ENCODE results near the gene MCL1. TPM values are rescaled to one million over a fixed set of nuclear protein-coding genes. Genes with fewer than 3 reads are reported as not detected.

The MCL1 gene
- total and polyA plus RNA-seq, 10 of the 15 experiments (the other 5 are each of a cell fraction or from before 2014, with no cell fraction given): 18.1 to 148 (median 86.4) TPM

DNA sequence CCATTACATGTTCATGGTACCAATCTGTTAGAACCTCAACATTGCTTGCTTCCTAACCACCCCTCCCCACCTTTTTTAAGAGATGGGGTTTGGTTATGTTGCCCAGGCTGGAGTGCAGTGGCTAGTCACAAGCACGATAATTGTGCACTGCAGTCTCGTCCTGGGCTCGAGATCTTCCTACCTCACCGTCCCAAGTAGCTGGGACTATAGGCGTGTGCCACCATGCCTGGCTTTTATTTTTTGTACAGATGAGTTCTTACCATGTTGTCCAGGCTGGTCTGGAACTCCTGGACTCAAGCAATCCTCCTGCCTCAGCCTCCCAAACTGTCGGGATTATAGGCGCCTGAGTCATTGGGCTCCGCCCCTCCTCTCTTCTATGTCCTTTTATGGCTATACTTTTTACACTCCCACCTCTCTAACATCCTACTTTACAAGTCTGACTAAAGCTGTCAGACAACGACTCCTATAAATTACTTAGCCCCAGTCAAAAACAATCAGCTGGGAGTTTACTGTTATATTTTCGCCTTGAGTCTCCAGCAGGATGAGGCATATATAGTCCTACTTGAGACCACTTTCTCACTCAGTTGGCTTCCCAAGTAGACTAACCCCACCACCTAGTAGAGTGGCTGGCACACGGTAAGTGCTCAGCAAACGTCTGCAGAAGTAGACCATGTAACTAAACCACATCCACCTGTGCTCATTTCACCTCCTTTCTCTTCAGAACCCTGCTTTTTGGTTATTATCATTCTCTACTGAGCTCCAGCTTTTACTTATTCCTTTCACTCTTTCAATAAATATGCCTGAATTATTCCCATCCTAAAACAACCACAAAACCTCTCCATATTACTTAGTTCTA is 36.2 kb upstream of the MCL1 start:
- Histone ChIP-seq H3K4me2 (ENCODE audit: control insufficient read depth, insufficient read depth) (no peak overlapping the region), H3K27ac (ENCODE audit: control insufficient read depth, insufficient read depth) (no peak overlapping the region), H3K9me3 (replicated peaks; ENCODE audit: control insufficient read depth, insufficient read depth, low read length) (no peaks in the 10 kb centered on the region), H4K20me1 (ENCODE audit: control insufficient read depth, insufficient read depth) (no peaks in the 10 kb centered on the region), H2AFZ (ENCODE audit: control insufficient read depth, low read depth, low read length) (no peak overlapping the region), H3K4me3 (no peak overlapping the region), H3K9ac (ENCODE audit: control insufficient read depth, insufficient read depth, low read length) (no peak overlapping the region), H3K27me3 (replicated peaks in 1 of 2; ENCODE audit: control insufficient read depth in 2 of 2, insufficient read depth in 2 of 2, low read length in 1 of 2) (no peaks in the 10 kb centered on the region), H3K4me1 (ENCODE audit: control insufficient read depth, insufficient read depth, low read length) (peaks cover 40% of the 10 kb centered on the region), H3K79me2 (ENCODE audit: control insufficient read depth, insufficient read depth, low read length) (peaks cover 1% of the 10 kb centered on the region), H3K36me3 (ENCODE audit: control insufficient read depth in 2 of 2, insufficient read depth in 2 of 2, low read length in 1 of 2) (peaks cover 2 to 21% of the 10 kb centered on the region in 2 experiments)
- no peak for ATAC-seq
- intact Hi-C loops (cut with micrococcal nuclease; ENCODE audit: unreplicated experiment) (no loop called here), in situ Hi-C loops (cut with MboI) (no loop called here)
- BruUV-seq (replicated peaks): no TSS peak
- no peak for TF ChIP-seq CBX5 (IDR thresholded peaks at IDR 0.05; ENCODE audit: low read depth)
- TF ChIP-seq POLR2A (IDR thresholded peaks at IDR 0.05; ENCODE audit: low read depth, low read length): 0 out of 2 replicates have a peak, but pooled peaks have one; percentile 21
- ChIA-PET POLR2A (interaction anchor here (1.1 to 7.3 kb wide), 6 partner anchors 14 to 51 kb away, joined by 3 to 95 read pairs (median 4); partner anchors contain the start of genes ENSA and MCL1), RAD21 (ENCODE audit: unreplicated experiment) (interaction anchor here (1.2 to 7.0 kb wide), 2 partner anchors 36 to 54 kb away, joined by 5 to 81 read pairs; partner anchors contain the start of gene MCL1), CTCF (interaction anchor here (0.8 to 14.0 kb wide), 3 partner anchors 36 to 307 kb away, joined by 3 to 390 read pairs (median 3); partner anchors contain the start of gene MCL1), SMC1A (ENCODE audit: uncharacterized antibody, unreplicated experiment) (interaction anchor here (0.6 to 18.8 kb wide), 6 partner anchors 13 to 248 kb away, joined by 3 to 367 read pairs (median 3); partner anchors contain the start of genes ENSA and MCL1)
- no peak for DNase-seq (ENCODE audit: low read depth, low spot score)
- WGBS (ENCODE audit: insufficient coverage, insufficient replicate concordance, low lambda C conversion rate, missing lambda C conversion rate): 80% methylated on average over 12 of the region's 12 CpGs
- no peak for FAIRE-seq
